Keratinocyte (primary cell): ENCODE measurements around the gene RSAD1. TPM values are rescaled to one million over a fixed set of nuclear protein-coding genes. Genes with fewer than 3 reads are reported as not detected.

Source experiments
- DNase-seq: peaks from one replicate; pipeline ENCODE4 v3.0.0-alpha.2; 2011; ENCODE audit warnings: low read depth, missing footprints, low spot score
- FAIRE-seq: peaks from 2 replicates; lab custom pipeline; 2011; peaks lifted over from hg19 to GRCh38; lab: Jason Lieb, UNC
- H2AFZ ChIP-seq: 2 replicates; pipeline ENCODE4 v1.6.0; 2012; ENCODE audit warnings: low read length, control low read depth, inconsistent platforms; ENCODE audit not compliant: control insufficient read depth
- H3K27ac ChIP-seq: 2 replicates; pipeline ENCODE4 v1.5.1; 2011; ENCODE audit warnings: low read length; ENCODE audit not compliant: control insufficient read depth, insufficient read depth
- H3K27me3 ChIP-seq: 3 replicates; pipeline ENCODE4 v1.6.0; 2011; ENCODE audit warnings: low read length; ENCODE audit not compliant: control insufficient read depth, insufficient read depth; ENCODE audit errors: extremely low read depth
- H3K36me3 ChIP-seq, 2 experiments: 2 replicates in 1 of 2; 3 replicates in 1 of 2; pipeline ENCODE4 v1.5.1; 2011; ENCODE audit warnings: low read length in 2 of 2, mild to moderate bottlenecking in 1 of 2; ENCODE audit not compliant: control insufficient read depth in 2 of 2, insufficient read depth in 2 of 2; ENCODE audit errors: extremely low read depth in 1 of 2
- H3K4me1 ChIP-seq: 3 replicates; pipeline ENCODE4 v1.5.1; 2011; ENCODE audit warnings: low read length; ENCODE audit not compliant: control insufficient read depth, insufficient read depth; ENCODE audit errors: extremely low read depth
- H3K4me2 ChIP-seq: 3 replicates; pipeline ENCODE4 v1.6.0; 2011; ENCODE audit warnings: low read depth, low read length; ENCODE audit not compliant: control insufficient read depth, insufficient read depth; ENCODE audit errors: extremely low read depth
- H3K4me3 ChIP-seq, 3 experiments: fragments of 200-600 bp in 1 of 3; sonication (generic) in 1 of 3; 2 replicates in 2 of 3; 3 replicates in 1 of 3; pipeline ENCODE4 v1.5.1; 2011 to 2016; ENCODE audit warnings: low read length in 3 of 3, mild to moderate bottlenecking in 3 of 3, control low read depth in 2 of 3, inconsistent platforms in 1 of 3, low read depth in 1 of 3, mixed read lengths in 1 of 3, mixed run types in 1 of 3, moderate library complexity in 1 of 3; ENCODE audit not compliant: control insufficient read depth in 2 of 3, insufficient read depth in 2 of 3; ENCODE audit errors: extremely low read depth in 1 of 3
- H3K79me2 ChIP-seq: 2 replicates; pipeline ENCODE4 v1.6.0; 2012; ENCODE audit warnings: low read length; ENCODE audit not compliant: control insufficient read depth, insufficient read depth
- H3K9ac ChIP-seq: 3 replicates; pipeline ENCODE4 v1.6.0; 2011; ENCODE audit warnings: low read length; ENCODE audit not compliant: control insufficient read depth, insufficient read depth; ENCODE audit errors: extremely low read depth
- H3K9me1 ChIP-seq: 3 replicates; pipeline ENCODE4 v1.6.0; 2011; ENCODE audit warnings: low read length; ENCODE audit not compliant: control insufficient read depth, insufficient read depth; ENCODE audit errors: extremely low read depth
- H3K9me3 ChIP-seq: 2 replicates; pipeline ENCODE4 v1.5.1; 2012; ENCODE audit warnings: low read depth, low read length; ENCODE audit not compliant: control insufficient read depth
- H4K20me1 ChIP-seq: 3 replicates; pipeline ENCODE4 v1.6.0; 2011; ENCODE audit warnings: low read length; ENCODE audit not compliant: control insufficient read depth, insufficient read depth; ENCODE audit errors: extremely low read depth
- EZH2 ChIP-seq: IDR thresholded peaks from one replicate; pipeline ENCODE4 v1.6.1; 2012; ENCODE audit warnings: inconsistent platforms, mild to moderate bottlenecking, low read length, moderate library complexity
- dilution Hi-C: fragments of 300-500 bp; cut with MboI; formaldehyde crosslinking; loops from one replicate; pipeline ENCODE4 v1.7.0; 2020; ENCODE audit warnings: low sequenced_read_pairs; ENCODE audit not compliant: extremely low pct_ligation_motif_present
- polyA plus RNA-seq, 5 experiments: library from polyadenylated mRNA; depleted of rRNA in 3 of 5; stranded (reverse) in 3 of 5; stranded (forward) in 1 of 5; unstranded in 1 of 5; fragments of >200 nt; gene quantifications; 1 replicate in 1 of 5; 2 replicates in 3 of 5; 3 replicates in 1 of 5; pipeline versions ENCODE4 v1.2.1 to v1.2.3, GENCODE V29; 2011 to 2012; ENCODE audit warnings: missing spikeins in 2 of 5, low read depth in 1 of 5, low replicate concordance in 1 of 5
- TF ChIP-seq, protein P1 (sequence below), 3 experiments: IDR thresholded peaks in 1 of 3; conservative IDR thresholded peaks in 1 of 3; optimal IDR thresholded peaks in 1 of 3; 2 replicates in 2 of 3; 3 replicates in 1 of 3; pipeline versions ENCODE3 to v1.5.1; 2011; ENCODE audit warnings: low read length in 3 of 3, mild to moderate bottlenecking in 3 of 3, moderate library complexity in 2 of 3, control low read depth in 1 of 3, inconsistent platforms in 1 of 3; ENCODE audit not compliant: insufficient read depth in 2 of 3; ENCODE audit errors: extremely low read depth in 1 of 3

RSAD1 gene
- polyA plus RNA-seq, 1 donor (not counting 4 experiments of a cell fraction or from before 2014, with no cell fraction given), result 28.2 TPM

- Histone ChIP-seq H3K27ac (no peak overlapping the region), H3K4me3 (no peak overlapping the region), H4K20me1 (no peaks in the 10 kb centered on the region), H3K79me2 (no peaks in the 10 kb centered on the region), H3K4me2 (peak overlapping the region; percentile 55), H3K4me1 (peaks cover 18% of the 10 kb centered on the region), H3K9me3 (no peaks in the 10 kb centered on the region), H3K36me3 (peaks cover 0 to 2% of the 10 kb centered on the region in 2 experiments), H3K9ac (no peak overlapping the region), H3K27me3 (no peaks in the 10 kb centered on the region), H2AFZ (no peak overlapping the region), H3K9me1 (no peaks in the 10 kb centered on the region)
- DNase-seq (no peak), FAIRE-seq (no peak)
- dilution Hi-C loops, result no loop called here
- no peak for TF ChIP-seq EZH2
- TF ChIP-seq, protein P1, sequence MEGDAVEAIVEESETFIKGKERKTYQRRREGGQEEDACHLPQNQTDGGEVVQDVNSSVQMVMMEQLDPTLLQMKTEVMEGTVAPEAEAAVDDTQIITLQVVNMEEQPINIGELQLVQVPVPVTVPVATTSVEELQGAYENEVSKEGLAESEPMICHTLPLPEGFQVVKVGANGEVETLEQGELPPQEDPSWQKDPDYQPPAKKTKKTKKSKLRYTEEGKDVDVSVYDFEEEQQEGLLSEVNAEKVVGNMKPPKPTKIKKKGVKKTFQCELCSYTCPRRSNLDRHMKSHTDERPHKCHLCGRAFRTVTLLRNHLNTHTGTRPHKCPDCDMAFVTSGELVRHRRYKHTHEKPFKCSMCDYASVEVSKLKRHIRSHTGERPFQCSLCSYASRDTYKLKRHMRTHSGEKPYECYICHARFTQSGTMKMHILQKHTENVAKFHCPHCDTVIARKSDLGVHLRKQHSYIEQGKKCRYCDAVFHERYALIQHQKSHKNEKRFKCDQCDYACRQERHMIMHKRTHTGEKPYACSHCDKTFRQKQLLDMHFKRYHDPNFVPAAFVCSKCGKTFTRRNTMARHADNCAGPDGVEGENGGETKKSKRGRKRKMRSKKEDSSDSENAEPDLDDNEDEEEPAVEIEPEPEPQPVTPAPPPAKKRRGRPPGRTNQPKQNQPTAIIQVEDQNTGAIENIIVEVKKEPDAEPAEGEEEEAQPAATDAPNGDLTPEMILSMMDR (optimal IDR thresholded peaks at IDR 0.05 in 1 of 3, IDR thresholded peaks at IDR 0.05 in 1 of 3, conservative IDR thresholded peaks at IDR 0.05 in 1 of 3; ENCODE audit: extremely low read depth in 1 of 3, insufficient read depth in 2 of 3, low read length in 3 of 3), result no peak
Observed at GRCh38 chr17:50443505-50443974, 35.1 kb upstream of the RSAD1 start.

DNA sequence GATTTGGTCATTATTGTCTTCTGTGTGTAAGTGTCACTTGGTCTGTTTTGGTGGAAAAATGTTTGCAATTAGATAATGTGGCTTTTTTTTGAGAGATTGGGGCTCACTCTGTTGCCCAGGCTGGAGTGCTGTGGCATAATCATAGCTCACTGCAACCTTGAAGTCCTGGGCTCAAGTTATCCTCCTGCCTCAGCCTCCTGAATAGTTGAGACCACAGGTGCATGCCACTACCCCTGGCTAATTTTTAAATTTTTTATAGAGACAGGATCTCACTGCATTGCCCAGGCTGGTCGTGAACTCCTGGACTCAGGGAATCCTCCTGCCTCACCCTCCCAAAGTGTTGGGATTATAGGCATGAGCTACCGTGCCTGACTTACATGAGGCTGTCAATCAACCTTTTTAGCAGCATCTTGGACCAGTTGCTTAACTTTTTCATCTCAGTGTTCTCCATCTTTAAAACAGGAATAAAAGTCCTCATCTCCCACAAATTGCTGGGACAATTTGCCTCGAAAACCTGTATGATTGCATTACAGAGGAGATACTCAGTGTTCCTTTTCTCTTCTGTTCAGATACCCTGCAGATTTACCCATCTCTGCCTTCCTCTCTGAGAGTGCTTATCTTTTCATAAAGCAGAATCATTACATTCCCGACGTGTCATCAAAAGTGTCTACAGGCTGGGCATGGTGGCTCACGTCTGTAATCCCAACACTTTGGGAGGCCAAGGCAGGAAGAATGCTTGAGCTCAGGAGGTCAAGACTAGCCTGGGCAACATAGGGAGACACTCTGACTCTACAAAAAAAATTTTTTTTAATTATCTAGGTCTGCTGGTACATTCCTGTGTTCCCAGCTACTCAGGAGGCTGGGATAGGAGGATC, 33.6 kb upstream of the RSAD1 start:
- Histone ChIP-seq H3K4me3 (no peak overlapping the region), H3K9me3 (no peaks in the 10 kb centered on the region), H2AFZ (no peak overlapping the region), H3K36me3 (peaks cover 0 to 2% of the 10 kb centered on the region in 2 experiments), H3K9me1 (no peaks in the 10 kb centered on the region), H3K79me2 (no peaks in the 10 kb centered on the region), H3K27ac (no peak overlapping the region), H3K27me3 (no peaks in the 10 kb centered on the region), H3K4me2 (no peak overlapping the region), H3K4me1 (peaks cover 18% of the 10 kb centered on the region), H3K9ac (no peak overlapping the region), H4K20me1 (no peaks in the 10 kb centered on the region)
- TF ChIP-seq EZH2, result no peak
- TF ChIP-seq, protein P1 (optimal IDR thresholded peaks at IDR 0.05 in 1 of 3, IDR thresholded peaks at IDR 0.05 in 1 of 3, conservative IDR thresholded peaks at IDR 0.05 in 1 of 3; ENCODE audit: extremely low read depth in 1 of 3, insufficient read depth in 2 of 3, low read length in 3 of 3), result no peak
- DNase-seq, result no peak
- no peak for FAIRE-seq
- dilution Hi-C loops, result no loop called here
